HL-60 (cell line): ENCODE measurements around the gene TRIM47.
"Not testable (repeated sequence)": the region's sequence is repeated elsewhere in the genome, so short reads cannot be mapped to it uniquely, and the experiment has no call there.

Experiments used
- DNase-seq, 2 experiments: peaks; one replicate each; pipeline ENCODE4 v3.0.0-alpha.2; 2010 to 2020; ENCODE audit warnings: low read depth in 1 of 2, low spot score in 1 of 2
- H3K27ac ChIP-seq: fragments of 250-450 bp; sonication (Bioruptor Pico); replicated peaks from 2 replicates; pipeline ENCODE4 v1.5.1; 2020; ENCODE audit warnings: mild to moderate bottlenecking, moderate library complexity
- H3K27me3 ChIP-seq: fragments of 250-450 bp; sonication (Bioruptor Pico); 2 replicates; pipeline ENCODE4 v1.5.1; 2021; ENCODE audit warnings: mild to moderate bottlenecking, moderate library complexity; ENCODE audit not compliant: insufficient read depth, poor library complexity, severe bottlenecking
- H3K4me3 ChIP-seq: replicated peaks from 2 replicates; pipeline ENCODE4 v1.5.1; 2011; ENCODE audit warnings: mild to moderate bottlenecking, control low read depth, low read length; ENCODE audit not compliant: insufficient read depth
- CTCF ChIP-seq: IDR thresholded peaks from one replicate; pipeline ENCODE4 v1.5.1; 2011; ENCODE audit warnings: low read length, control low read depth, inconsistent platforms; ENCODE audit not compliant: insufficient read depth
- GABPA ChIP-seq: IDR thresholded peaks from 2 replicates; pipeline ENCODE4 v1.6.1; 2012; ENCODE audit warnings: low read depth
- POLR2AphosphoS5 ChIP-seq: IDR thresholded peaks from 2 replicates; pipeline ENCODE4 v1.6.1; 2012; ENCODE audit warnings: low read depth
- REST ChIP-seq: IDR thresholded peaks from 2 replicates; pipeline ENCODE4 v1.6.1; 2012; ENCODE audit warnings: low read depth; ENCODE audit not compliant: insufficient replicate concordance
- SPI1 ChIP-seq: IDR thresholded peaks from 2 replicates; pipeline ENCODE4 v1.6.1; 2012; ENCODE audit warnings: low read depth, mild to moderate bottlenecking, borderline replicate concordance

Gene TRIM47

GRCh38 chr17:75873587-75874322, 4.6 kb downstream of the TRIM47 start:
- Histone ChIP-seq H3K27me3 (peaks cover 8% of the 10 kb centered on the region), H3K4me3 (no peak overlapping the region), H3K27ac (no peak overlapping the region)
- DNase-seq = no peak
- TF ChIP-seq REST = no peak

- TF ChIP-seq GABPA = no peak
- no peak for TF ChIP-seq CTCF
- TF ChIP-seq POLR2AphosphoS5 = no peak
- TF ChIP-seq SPI1 = no peak
- no peak for TF ChIP-seq REST
- Histone ChIP-seq H3K27ac (no peak overlapping the region), H3K27me3 (peaks cover 5% of the 10 kb centered on the region), H3K4me3 (no peak overlapping the region)
- no peak for DNase-seq
These were observed 5.7 kb downstream of the TRIM47 start for GRCh38 chr17:75872434-75873351.

GRCh38 chr17:75870228-75870627, 8.2 kb downstream of the TRIM47 start:
- not testable (repeated sequence) for DNase-seq, H3K27ac ChIP-seq, H3K4me3 ChIP-seq, H3K27me3 ChIP-seq

- TF ChIP-seq SPI1 (no peak), GABPA (no peak), CTCF (no peak), REST (no peak), POLR2AphosphoS5 (no peak)
- no peak for DNase-seq
- Histone ChIP-seq H3K27me3 (no peaks in the 10 kb centered on the region), H3K4me3 (no peak overlapping the region), H3K27ac (no peak overlapping the region)
These were observed 8.9 kb downstream of the TRIM47 start for GRCh38 chr17:75869282-75870141.

- not testable (repeated sequence) for DNase-seq, H3K27me3 ChIP-seq, H3K27ac ChIP-seq, H3K4me3 ChIP-seq
These were observed 9.6 kb downstream of the TRIM47 start for GRCh38 chr17:75868730-75869281.
